GM23338 (cell line): Measurements from ENCODE around the gene CACNA2D1. TPM values are rescaled to one million over a fixed set of nuclear protein-coding genes. Genes with fewer than 3 reads are reported as not detected.

ENCODE experiments used
- ATAC-seq: fragments of 200-7000 bp; cut with Tn5 transposase; 3 replicates; pipeline ENCODE4 v1.9.1; 2020
- DNase-seq: peaks from one replicate; pipeline ENCODE4 v3.0.0-alpha.2; 2015; ENCODE audit warnings: low spot score
- H2AFZ ChIP-seq: fragments of 200-600 bp; sonication (generic); 2 replicates; pipeline ENCODE4 v1.8.0; 2016; ENCODE audit warnings: antibody characterized with exemption, mild to moderate bottlenecking, moderate library complexity
- H3F3A ChIP-seq: fragments of 200-600 bp; sonication (generic); replicated peaks from 2 replicates; pipeline ENCODE4 v1.8.0; 2017; ENCODE audit warnings: antibody characterized with exemption, mixed run types, low read depth
- H3K27ac ChIP-seq: fragments of 200-600 bp; sonication (generic); 2 replicates; pipeline ENCODE4 v1.6.1; 2016; ENCODE audit warnings: low read depth
- H3K27me3 ChIP-seq: fragments of 200-600 bp; sonication (generic); 2 replicates; pipeline ENCODE4 v1.8.0; 2016; ENCODE audit warnings: mild to moderate bottlenecking, mixed run types, moderate library complexity; ENCODE audit not compliant: insufficient read depth
- H3K36me3 ChIP-seq: fragments of 200-600 bp; sonication (generic); 2 replicates; pipeline ENCODE4 v1.8.0; 2016; ENCODE audit warnings: mild to moderate bottlenecking; ENCODE audit not compliant: insufficient read depth
- H3K4me1 ChIP-seq: fragments of 200-600 bp; sonication (generic); 2 replicates; pipeline ENCODE4 v1.8.0; 2016; ENCODE audit warnings: mild to moderate bottlenecking, moderate library complexity; ENCODE audit not compliant: insufficient read depth
- H3K4me2 ChIP-seq: fragments of 200-600 bp; sonication (generic); 2 replicates; pipeline ENCODE4 v1.7.1; 2017; ENCODE audit warnings: mixed run types
- H3K4me3 ChIP-seq: fragments of 200-600 bp; sonication (generic); 2 replicates; pipeline ENCODE4 v1.6.1; 2016; ENCODE audit warnings: mixed run types
- H3K79me2 ChIP-seq: fragments of 200-600 bp; sonication (generic); replicated peaks from 2 replicates; pipeline ENCODE4 v1.8.0; 2017; ENCODE audit warnings: mild to moderate bottlenecking; ENCODE audit not compliant: insufficient read depth
- H3K9me2 ChIP-seq: fragments of 200-600 bp; sonication (generic); 2 replicates; pipeline ENCODE4 v1.8.0; 2017; ENCODE audit not compliant: insufficient read depth
- H4K20me1 ChIP-seq: fragments of 200-600 bp; sonication (generic); replicated peaks from 2 replicates; pipeline ENCODE4 v1.8.0; 2017; ENCODE audit warnings: mild to moderate bottlenecking; ENCODE audit not compliant: insufficient read depth
- H3K27ac Mint-ChIP-seq: 2 replicates; pipeline ENCODE4 v1.8.0; 2020; ENCODE audit warnings: inconsistent platforms, mild to moderate bottlenecking, moderate library complexity, mixed read lengths
- H3K27me3 Mint-ChIP-seq: 3 replicates; pipeline ENCODE4 v1.8.0; 2022; ENCODE audit warnings: low read depth, mild to moderate bottlenecking, moderate library complexity, mixed read lengths, inconsistent platforms; ENCODE audit not compliant: insufficient read depth, poor library complexity
- H3K36me3 Mint-ChIP-seq: 3 replicates; pipeline ENCODE4 v1.8.0; 2021; ENCODE audit warnings: low read depth, mild to moderate bottlenecking, inconsistent platforms, moderate library complexity, mixed read lengths
- H3K4me1 Mint-ChIP-seq: 3 replicates; pipeline ENCODE4 v1.8.0; 2020; ENCODE audit warnings: mild to moderate bottlenecking, inconsistent platforms, mixed read lengths
- H3K4me3 Mint-ChIP-seq: 3 replicates; pipeline ENCODE4 v1.8.0; 2021; ENCODE audit warnings: moderate library complexity, mild to moderate bottlenecking, inconsistent platforms, mixed read lengths
- H3K9me3 Mint-ChIP-seq: 3 replicates; pipeline ENCODE4 v1.8.0; 2020; ENCODE audit warnings: moderate library complexity, mild to moderate bottlenecking, inconsistent platforms, mixed read lengths
- CREB1 ChIP-seq: fragments of 250-450 bp; sonication (Bioruptor Pico); IDR thresholded peaks from 2 replicates; pipeline ENCODE4 v1.5.0; 2020; ENCODE audit warnings: low read depth, mild to moderate bottlenecking, moderate library complexity
- CTCF ChIP-seq, 2 experiments: fragments of 200-600 bp in 1 of 2; sonication (generic) in 1 of 2; conservative IDR thresholded peaks; 2 replicates each; pipeline versions ENCODE4 v1.5.1 to v1.6.1; 2016 to 2017; ENCODE audit warnings: antibody characterized with exemption in 2 of 2, low read depth in 2 of 2, mild to moderate bottlenecking in 2 of 2, moderate library complexity in 1 of 2
- EZH2 ChIP-seq: fragments of 200-600 bp; sonication (generic); IDR thresholded peaks from one replicate; pipeline ENCODE4 v1.8.0; 2017; ENCODE audit warnings: antibody characterized with exemption, mild to moderate bottlenecking, low read depth; ENCODE audit not compliant: unreplicated experiment
- EZH2phosphoT487 ChIP-seq: fragments of 200-600 bp; sonication (generic); IDR thresholded peaks from one replicate; pipeline ENCODE4 v1.8.1; 2018; ENCODE audit warnings: antibody characterized with exemption; ENCODE audit not compliant: unreplicated experiment
- JUNB ChIP-seq: IDR thresholded peaks from one replicate; pipeline ENCODE4 v1.6.1; 2016; ENCODE audit warnings: antibody characterized with exemption; ENCODE audit not compliant: unreplicated experiment
- NANOG ChIP-seq: IDR thresholded peaks from 2 replicates; pipeline ENCODE4 v1.6.1; 2016; ENCODE audit warnings: antibody characterized with exemption, borderline replicate concordance
- POLR2AphosphoS5 ChIP-seq: IDR thresholded peaks from 2 replicates; pipeline ENCODE4 v1.6.1; 2016; ENCODE audit warnings: antibody characterized with exemption, low read depth
- REST ChIP-seq: IDR thresholded peaks from one replicate; pipeline ENCODE4 v1.6.1; 2018; ENCODE audit warnings: antibody characterized with exemption; ENCODE audit not compliant: unreplicated experiment
- STAT1 ChIP-seq: IDR thresholded peaks from one replicate; pipeline ENCODE4 v1.6.1; 2016; ENCODE audit warnings: antibody characterized with exemption; ENCODE audit not compliant: unreplicated experiment
- ZNF114 ChIP-seq: fragments of 250-450 bp; sonication (Bioruptor Pico); IDR thresholded peaks from 2 replicates; pipeline ENCODE4 v1.5.0; 2020; ENCODE audit warnings: mild to moderate bottlenecking, moderate library complexity
- polyA plus RNA-seq: library from polyadenylated mRNA; unstranded; fragments of >200 nt; fragmentation: Nextera tagmentation; extraction: Ambion mirVana; gene quantifications from 2 replicates; pipeline ENCODE4 v1.2.1, GENCODE V29; 2016
- total RNA-seq: library from RNA; depleted of rRNA; stranded (reverse); fragments of >200 nt; shearing (Covaris generic); gene quantifications from 2 replicates; pipeline ENCODE4 v1.2.3, GENCODE V29; 2014

Gene CACNA2D1
- total and polyA plus RNA-seq, 2 experiments from 2014 or later = 7.0 to 20.4 TPM

- Histone ChIP-seq H3K79me2 (no peaks in the 10 kb centered on the region), H3K27ac (no peak overlapping the region), H3K36me3 (no peaks in the 10 kb centered on the region), H3F3A (no peaks in the 10 kb centered on the region), H3K4me3 (no peak overlapping the region), H3K4me1 (peaks cover 14% of the 10 kb centered on the region), H2AFZ (no peak overlapping the region), H4K20me1 (no peaks in the 10 kb centered on the region), H3K4me2 (no peak overlapping the region), H3K9me2 (no peaks in the 10 kb centered on the region), H3K27me3 (no peaks in the 10 kb centered on the region)
- Mint-ChIP-seq H3K4me3 (no peak overlapping the region), H3K9me3 (no peaks in the 10 kb centered on the region), H3K36me3 (no peaks in the 10 kb centered on the region), H3K27me3 (no peaks in the 10 kb centered on the region), H3K27ac (no peak overlapping the region), H3K4me1 (peaks cover 20% of the 10 kb centered on the region)
- DNase-seq (no peak), ATAC-seq (no peak)
- TF ChIP-seq NANOG = no peak
- TF ChIP-seq JUNB = no peak
- TF ChIP-seq EZH2 = no peak
- TF ChIP-seq STAT1 = no peak
- TF ChIP-seq POLR2AphosphoS5 = no peak
- TF ChIP-seq EZH2phosphoT487 = no peak
- no peak for TF ChIP-seq CREB1
These were observed 115.7 kb downstream of the CACNA2D1 start for GRCh38 chr7:82327898-82328297.

GRCh38 chr7:82325416-82325815 lies 118.2 kb downstream of the CACNA2D1 start:
- no peaks in the 10 kb centered on the region for H3K9me2 ChIP-seq
- H3K4me1 Mint-ChIP-seq = peaks cover 2% of the 10 kb centered on the region; the same call in 2 of the 3 replicates
- H3K27ac Mint-ChIP-seq = no peak overlapping the region
- no peaks in the 10 kb centered on the region for H3K27me3 ChIP-seq
- DNase-seq (no peak), ATAC-seq (no peak)
- no peak overlapping the region for H3K27ac ChIP-seq
- no peaks in the 10 kb centered on the region for H3F3A ChIP-seq
- TF ChIP-seq CTCF (conservative IDR thresholded peaks at IDR 0.05; ENCODE audit: low read depth in 2 of 2) = no peak
- no peak for TF ChIP-seq EZH2phosphoT487
- no peak for TF ChIP-seq STAT1
- TF ChIP-seq EZH2 = no peak
- TF ChIP-seq REST = no peak
- no peak for TF ChIP-seq ZNF114 (CRISPR knock-in tag)
- peaks cover under 1% of the 10 kb centered on the region for H3K4me1 ChIP-seq
- H3K36me3 Mint-ChIP-seq = peaks cover 3% of the 10 kb centered on the region; the same call in 1 of the 3 replicates
- H2AFZ ChIP-seq = no peak overlapping the region
- no peak overlapping the region for H3K4me3 Mint-ChIP-seq
- no peak overlapping the region for H3K4me2 ChIP-seq
- no peaks in the 10 kb centered on the region for H3K36me3 ChIP-seq
- H3K27me3 Mint-ChIP-seq = no peaks in the 10 kb centered on the region
- 0 out of 3 replicates have a peak, but pooled peaks cover 4% of the 10 kb centered on the region for H3K9me3 Mint-ChIP-seq
- no peak overlapping the region for H3K4me3 ChIP-seq
- H3K79me2 ChIP-seq = no peaks in the 10 kb centered on the region
- H4K20me1 ChIP-seq = no peaks in the 10 kb centered on the region
